Thoracic aorta (tissue), 2 donors: ENCODE results near the gene ITGA5. TPM values are rescaled to one million over a fixed set of nuclear protein-coding genes. Genes with fewer than 3 reads are reported as not detected.
A peak's percentile ranks its signal among the peaks of the same experiment; 100 is the strongest.

Experiments
- ATAC-seq: fragments of 150-250 bp; one replicate; pipeline ENCODE4 v1.8.0; 2017; ENCODE audit warnings: low read depth; ENCODE audit not compliant: insufficient number of reproducible peaks, low FRiP score
- DNase-seq: peaks from one replicate; pipeline ENCODE4 v3.0.0-alpha.2; 2020; ENCODE audit warnings: low spot score
- H3K27ac ChIP-seq, 2 donors: fragments of 200-600 bp; sonication (generic); 1 replicate in 1 of 2; 2 replicates in 1 of 2; pipeline ENCODE4 v1.5.1; 2016; ENCODE audit warnings: mild to moderate bottlenecking in 2 of 2, moderate library complexity in 2 of 2
- H3K27me3 ChIP-seq: fragments of 200-600 bp; sonication (generic); replicated peaks from 2 replicates; pipeline ENCODE4 v1.6.0; 2016; ENCODE audit warnings: mild to moderate bottlenecking; ENCODE audit not compliant: insufficient read depth
- H3K36me3 ChIP-seq: fragments of 200-600 bp; sonication (generic); one replicate; pipeline ENCODE4 v1.5.1; 2016
- H3K4me1 ChIP-seq, 2 donors: fragments of 200-600 bp; sonication (generic); 1 replicate in 1 of 2; 2 replicates in 1 of 2; pipeline versions ENCODE4 v1.5.1 to v1.6.0; 2016; ENCODE audit warnings: low read depth in 2 of 2, mild to moderate bottlenecking in 1 of 2; ENCODE audit not compliant: control insufficient read depth in 1 of 2
- H3K4me3 ChIP-seq: fragments of 200-600 bp; sonication (generic); 2 replicates; pipeline ENCODE4 v1.5.1; 2016; ENCODE audit warnings: mild to moderate bottlenecking
- H3K9me3 ChIP-seq: fragments of 200-600 bp; sonication (generic); 2 replicates; pipeline ENCODE4 v1.5.1; 2016
- CTCF ChIP-seq: fragments of 200-600 bp; sonication (generic); IDR thresholded peaks from one replicate; pipeline ENCODE4 v1.5.1; 2019; ENCODE audit warnings: antibody characterized with exemption
- total RNA-seq, 2 donors: library from RNA; depleted of rRNA; stranded (reverse); fragments of >200 nt; gene quantifications; one replicate each; pipeline versions ENCODE4 v1.1.0 to v1.2.3, GENCODE V29; 2016

Gene ITGA5
- total RNA-seq, 2 donors from 2014 or later, result 752 to 847 TPM

GRCh38 chr12:54421879-54422250 is 2.8 kb upstream of the ITGA5 start:
- H3K4me3 ChIP-seq, result no peak overlapping the region
- peaks cover 30 to 70% of the 10 kb centered on the region in 2 donors for H3K4me1 ChIP-seq
- TF ChIP-seq CTCF, result no peak
- H3K27me3 ChIP-seq, result no peaks in the 10 kb centered on the region
- ATAC-seq, result no peak
- H3K36me3 ChIP-seq, result no peaks in the 10 kb centered on the region
- no peaks in the 10 kb centered on the region for H3K9me3 ChIP-seq
- H3K27ac ChIP-seq, result peak overlapping the region; percentile 85 to 97
- DNase-seq, result no peak

- DNase-seq (peak; percentile 80), ATAC-seq (peak; percentile 40)
- no peaks in the 10 kb centered on the region for H3K9me3 ChIP-seq
- peaks cover 30 to 70% of the 10 kb centered on the region in 2 donors for H3K4me1 ChIP-seq
- no peaks in the 10 kb centered on the region for H3K36me3 ChIP-seq
- peak overlapping the region; percentile 97 to 98 for H3K27ac ChIP-seq
- no peak for TF ChIP-seq CTCF
- H3K27me3 ChIP-seq, result no peaks in the 10 kb centered on the region
- peak overlapping the region; percentile 100 for H3K4me3 ChIP-seq
These were observed 2.3 kb upstream of the ITGA5 start for GRCh38 chr12:54421175-54421878.

- Histone ChIP-seq H3K27me3 (no peaks in the 10 kb centered on the region), H3K4me1 (peaks cover 33 to 70% of the 10 kb centered on the region in 2 donors), H3K27ac (peak overlapping the region; percentile 97 to 98), H3K4me3 (peak overlapping the region; percentile 100), H3K36me3 (no peaks in the 10 kb centered on the region), H3K9me3 (no peaks in the 10 kb centered on the region)
- no peak for TF ChIP-seq CTCF
- DNase-seq (no peak), ATAC-seq (no peak)
These were observed 1.7 kb upstream of the ITGA5 start for GRCh38 chr12:54420766-54421144.

- no peak for DNase-seq
- Histone ChIP-seq H3K4me1 (peaks cover 54 to 74% of the 10 kb centered on the region in 2 donors), H3K4me3 (peak overlapping the region; percentile 100), H3K27ac (peak overlapping the region; percentile 97 to 98), H3K9me3 (no peaks in the 10 kb centered on the region), H3K27me3 (no peaks in the 10 kb centered on the region), H3K36me3 (peaks cover 7% of the 10 kb centered on the region)
- no peak for ATAC-seq
- TF ChIP-seq CTCF, result no peak
These were observed 502 bp downstream of the ITGA5 start for GRCh38 chr12:54418441-54419087.

- peaks cover 12% of the 10 kb centered on the region for H3K36me3 ChIP-seq
- H3K4me3 ChIP-seq, result peak overlapping the region; percentile 100
- TF ChIP-seq CTCF, result no peak
- ATAC-seq, result no peak
- H3K27ac ChIP-seq, result peak overlapping the region; percentile 97 to 98
- no peaks in the 10 kb centered on the region for H3K9me3 ChIP-seq
- H3K4me1 ChIP-seq, result peaks cover 59 to 74% of the 10 kb centered on the region in 2 donors
- no peak for DNase-seq
- H3K27me3 ChIP-seq, result no peaks in the 10 kb centered on the region
These were observed 1.2 kb downstream of the ITGA5 start for GRCh38 chr12:54417712-54418440.
